GM12801 (cell line): ENCODE measurements around the gene KRTAP3-3.

Experiments
- TF ChIP-seq, protein P1 (sequence below): IDR thresholded peaks from one replicate; pipeline ENCODE4 v1.5.1; 2011; ENCODE audit warnings: control low read depth; ENCODE audit not compliant: insufficient read length; ENCODE audit errors: extremely low read depth

KRTAP3-3 gene

GRCh38 chr17:41026715-41027471 lies 32.9 kb upstream of the KRTAP3-3 start, which contains the start of gene KRTAP1-5:
TSS of gene KRTAP1-5 (minus strand) at chr17:41027208. CDS start at chr17:41027155, 53 bp downstream.
- TF ChIP-seq, protein P1, sequence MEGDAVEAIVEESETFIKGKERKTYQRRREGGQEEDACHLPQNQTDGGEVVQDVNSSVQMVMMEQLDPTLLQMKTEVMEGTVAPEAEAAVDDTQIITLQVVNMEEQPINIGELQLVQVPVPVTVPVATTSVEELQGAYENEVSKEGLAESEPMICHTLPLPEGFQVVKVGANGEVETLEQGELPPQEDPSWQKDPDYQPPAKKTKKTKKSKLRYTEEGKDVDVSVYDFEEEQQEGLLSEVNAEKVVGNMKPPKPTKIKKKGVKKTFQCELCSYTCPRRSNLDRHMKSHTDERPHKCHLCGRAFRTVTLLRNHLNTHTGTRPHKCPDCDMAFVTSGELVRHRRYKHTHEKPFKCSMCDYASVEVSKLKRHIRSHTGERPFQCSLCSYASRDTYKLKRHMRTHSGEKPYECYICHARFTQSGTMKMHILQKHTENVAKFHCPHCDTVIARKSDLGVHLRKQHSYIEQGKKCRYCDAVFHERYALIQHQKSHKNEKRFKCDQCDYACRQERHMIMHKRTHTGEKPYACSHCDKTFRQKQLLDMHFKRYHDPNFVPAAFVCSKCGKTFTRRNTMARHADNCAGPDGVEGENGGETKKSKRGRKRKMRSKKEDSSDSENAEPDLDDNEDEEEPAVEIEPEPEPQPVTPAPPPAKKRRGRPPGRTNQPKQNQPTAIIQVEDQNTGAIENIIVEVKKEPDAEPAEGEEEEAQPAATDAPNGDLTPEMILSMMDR = no peak

DNA sequence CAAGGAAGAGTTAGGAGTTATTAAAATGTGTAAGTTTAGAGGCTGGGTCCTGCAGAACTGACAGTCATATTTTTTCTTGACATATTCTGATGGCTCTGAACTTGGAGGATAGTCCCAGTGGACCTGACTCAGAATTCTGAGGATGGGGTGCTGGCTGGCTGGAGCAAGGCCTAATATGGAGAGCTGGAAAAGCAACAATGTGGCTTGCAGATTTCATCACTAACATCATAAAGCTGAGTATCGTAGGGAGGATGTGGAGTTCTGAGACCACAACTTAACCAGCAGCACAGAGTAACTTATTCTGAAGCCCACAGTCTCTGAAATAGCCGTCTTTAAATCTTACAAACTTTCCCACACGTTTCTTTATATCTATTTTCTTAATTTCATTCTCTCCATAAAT lies 30.7 kb upstream of the KRTAP3-3 start:
- TF ChIP-seq, protein P1 = no peak

DNA sequence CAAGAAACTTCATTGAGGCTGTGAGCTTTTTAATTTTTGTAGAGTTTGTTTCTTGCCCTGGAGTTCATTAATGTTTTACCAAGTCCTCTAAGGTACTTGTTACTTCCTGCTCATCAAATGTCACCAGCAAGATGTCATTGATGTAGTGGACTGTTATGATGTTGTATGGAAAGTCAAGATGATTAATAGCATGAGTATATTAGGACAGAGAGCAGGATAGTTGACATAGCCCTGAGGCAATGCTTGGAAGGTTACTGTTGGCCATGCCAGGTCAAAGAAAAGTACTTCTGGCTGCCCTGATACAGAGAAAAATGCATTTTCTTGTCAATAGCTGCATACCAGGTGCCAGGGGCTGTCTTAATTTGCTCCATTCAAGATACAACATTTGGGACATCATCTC lies 26.4 kb upstream of the KRTAP3-3 start:
- TF ChIP-seq, protein P1 = no peak

- TF ChIP-seq, protein P1 = no peak
Observed at GRCh38 chr17:41019415-41019814, 25.5 kb upstream of the KRTAP3-3 start.

GRCh38 chr17:41018541-41018940 lies 24.6 kb upstream of the KRTAP3-3 start:
- TF ChIP-seq, protein P1 = no peak

GRCh38 chr17:41016578-41017215 lies 22.7 kb upstream of the KRTAP3-3 start:
- TF ChIP-seq, protein P1 = no peak

DNA sequence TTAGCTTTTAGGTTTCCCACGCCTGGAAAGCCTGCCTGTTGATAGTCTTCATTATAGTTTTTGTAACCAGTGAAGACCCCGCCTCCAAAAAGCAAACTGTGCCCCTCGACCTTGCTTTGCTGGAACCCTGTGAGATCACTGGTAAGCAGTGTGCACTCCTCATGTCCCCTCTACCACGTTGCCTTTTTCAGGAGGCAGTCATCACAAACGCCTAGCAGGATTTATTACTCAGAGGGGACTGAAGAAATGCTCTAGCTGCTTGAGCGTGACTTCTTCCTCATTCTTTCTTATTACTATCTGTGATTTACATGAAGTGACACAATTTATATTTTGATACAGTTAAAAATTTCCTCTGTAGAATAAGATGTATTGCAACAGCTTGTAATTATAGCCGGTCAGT lies 21.5 kb upstream of the KRTAP3-3 start:
- TF ChIP-seq, protein P1 = no peak
